Activated naive CD4-positive, alpha-beta T cell treated with anti-CD3 and anti-CD28 coated beads, Interleukin-2, amount 50 U/mL, for 16 hours (primary cell): ENCODE data around the gene BAZ2B.

ENCODE experiments used
- DNase-seq: peaks from one replicate; pipeline ENCODE4 v3.0.0-alpha.2; 2020

BAZ2B gene

DNA sequence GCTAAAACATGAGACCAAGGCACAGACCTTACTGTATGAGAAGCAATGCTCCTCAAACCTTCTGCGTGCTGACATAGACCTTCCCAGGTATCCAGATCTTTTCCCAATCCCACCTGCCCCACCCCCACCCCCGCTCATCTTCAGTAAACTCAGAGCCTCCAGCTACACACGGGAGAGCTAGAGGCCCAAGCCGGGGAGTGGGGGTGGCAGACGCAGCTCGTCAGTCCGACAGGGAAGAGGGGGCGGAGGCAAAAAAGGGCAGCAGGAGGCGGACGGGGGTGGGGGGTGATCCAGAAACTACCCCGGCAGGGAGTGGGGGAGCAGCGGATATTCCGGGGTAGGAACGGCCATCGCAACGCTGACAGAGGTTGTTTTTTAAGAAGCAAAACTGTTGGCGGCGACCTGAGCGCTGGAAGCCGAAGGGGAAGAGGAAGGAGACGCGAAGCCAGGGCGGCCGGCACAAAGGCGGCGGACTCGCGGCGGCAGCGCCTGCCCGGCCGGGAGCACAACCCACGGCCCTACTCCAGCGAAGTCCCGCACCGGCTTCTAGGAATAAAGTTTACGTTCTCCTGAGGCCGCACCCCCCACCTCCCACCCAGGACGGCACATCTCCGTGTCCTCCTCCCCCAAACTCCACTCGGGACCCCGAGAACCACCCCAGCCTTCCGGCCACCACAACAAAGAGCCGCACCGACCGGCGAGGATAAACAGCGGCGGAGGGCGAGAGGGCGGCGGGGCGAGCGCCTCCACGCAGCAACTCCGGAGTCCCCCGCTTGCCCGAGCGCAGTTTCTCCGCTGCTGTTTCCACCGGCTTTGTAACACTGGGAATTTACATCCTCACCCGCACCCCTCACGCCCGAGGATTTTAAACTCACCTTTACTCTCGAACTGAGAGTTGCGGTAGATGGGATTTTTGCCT is 722 bp downstream of the BAZ2B start:
- DNase-seq: peak; percentile 37

DNA sequence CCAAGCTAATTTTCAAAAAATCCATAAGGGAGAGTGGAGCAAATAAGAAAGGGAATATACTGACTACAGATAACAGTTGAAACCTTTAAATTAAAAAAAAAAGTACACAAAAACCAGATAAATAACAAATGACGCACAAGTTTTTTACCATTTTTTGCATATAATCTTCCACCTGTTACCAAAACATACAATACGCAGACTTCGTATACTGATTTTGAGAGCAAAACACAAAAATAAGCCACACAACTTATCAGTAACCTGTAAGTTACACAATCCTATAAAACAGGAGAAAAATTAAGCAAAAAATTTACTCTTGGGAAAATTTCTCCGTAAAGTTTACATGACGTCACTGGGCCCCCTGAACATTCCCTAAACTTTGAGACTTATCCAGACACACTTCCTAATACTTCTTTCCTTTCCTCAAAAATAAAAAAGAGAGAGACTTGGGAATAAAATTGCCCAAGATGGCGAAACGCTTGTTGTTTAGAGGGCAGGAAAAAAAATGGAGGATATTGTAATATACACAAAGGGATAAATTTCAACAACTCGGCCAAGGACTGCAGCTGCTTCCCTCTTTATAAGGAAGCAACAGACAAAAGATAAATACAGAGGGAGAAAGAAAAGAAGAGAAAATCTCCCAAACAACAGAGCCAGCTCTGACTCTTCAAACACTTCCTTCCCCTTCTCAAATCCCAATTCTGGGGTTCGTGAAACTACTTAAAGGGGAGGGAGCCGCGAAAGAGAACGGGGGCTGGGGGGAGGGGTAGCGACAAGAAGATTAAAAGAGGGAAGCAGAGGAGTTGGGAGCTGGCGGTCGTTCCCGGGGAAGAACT is 1.6 kb downstream of the BAZ2B start:
- no peak for DNase-seq

DNA sequence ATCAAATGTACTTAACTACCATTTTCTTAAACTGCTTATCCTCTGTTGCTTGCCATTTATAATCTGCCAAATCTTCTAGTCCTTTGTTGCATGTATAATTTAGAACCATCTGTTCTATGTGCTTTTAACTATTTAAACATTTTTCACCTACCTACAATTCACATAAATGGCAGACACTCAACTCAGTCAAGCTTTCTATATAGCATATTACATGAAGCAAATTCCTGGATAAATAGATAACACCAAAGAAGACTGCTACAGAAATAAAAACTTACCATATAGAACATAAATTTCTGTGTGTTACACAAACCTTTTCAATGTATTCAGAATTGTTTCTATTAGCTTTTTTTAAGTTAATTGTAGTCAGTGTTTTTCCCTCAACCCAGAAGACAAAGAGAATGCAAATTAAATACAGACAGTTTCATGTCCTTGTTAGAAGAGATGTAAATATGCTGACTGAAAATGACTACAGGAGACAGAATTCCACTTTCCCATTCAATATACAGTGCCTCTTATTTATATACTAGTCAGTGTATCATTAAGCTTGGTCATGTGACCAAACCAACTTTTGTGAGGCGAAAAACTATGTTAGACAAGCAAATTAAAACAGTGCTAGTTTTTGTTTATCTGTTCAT is 2.6 kb downstream of the BAZ2B start:
- no peak for DNase-seq

DNA sequence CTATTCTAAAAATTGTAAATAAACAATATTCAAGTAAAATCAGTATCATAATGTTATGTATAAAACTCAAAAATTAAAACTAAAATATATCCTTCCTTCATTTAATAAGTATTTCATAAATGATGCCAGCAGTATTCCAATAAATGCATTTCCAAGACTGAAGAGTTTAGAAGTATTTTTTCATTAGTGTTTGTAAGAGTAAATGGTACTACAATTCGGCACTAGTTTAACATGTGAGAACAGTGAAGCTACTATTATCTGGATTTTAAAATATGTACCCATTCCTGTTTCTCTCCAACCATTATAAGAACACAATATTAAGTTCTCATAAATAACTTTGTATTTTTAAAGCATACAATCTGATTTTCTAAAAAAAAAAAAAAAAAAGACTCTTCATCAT is 3.3 kb downstream of the BAZ2B start:
- DNase-seq: no peak

DNA sequence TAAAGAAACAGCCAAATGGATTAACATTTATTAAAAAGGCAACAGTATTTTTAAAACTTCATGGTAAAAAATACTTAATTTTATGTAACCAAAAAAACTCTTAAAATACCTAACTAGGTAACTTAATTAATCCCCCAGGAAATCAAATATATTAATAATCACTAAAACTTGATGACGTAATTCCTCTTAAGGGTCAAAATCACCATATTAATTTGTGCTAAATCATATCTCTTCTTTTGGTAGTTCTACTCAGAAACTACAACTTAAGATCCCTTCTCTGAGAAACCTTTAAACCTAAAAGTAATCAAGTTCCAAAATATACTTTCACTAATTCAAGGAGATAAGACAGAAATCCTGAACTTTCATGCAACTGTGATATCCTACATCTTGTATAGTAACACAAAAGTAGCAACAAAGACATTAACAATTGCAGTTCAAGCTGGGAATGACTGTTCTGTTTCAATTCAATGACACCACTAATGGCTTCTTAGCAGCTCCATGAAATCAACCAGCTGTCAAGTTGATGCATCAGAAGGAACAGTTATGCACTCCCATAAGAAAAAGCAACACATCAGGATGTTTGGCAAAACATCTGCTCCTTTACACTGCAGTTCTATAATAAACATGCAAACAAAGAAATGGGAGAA is 4.0 kb downstream of the BAZ2B start:
- no peak for DNase-seq

DNA sequence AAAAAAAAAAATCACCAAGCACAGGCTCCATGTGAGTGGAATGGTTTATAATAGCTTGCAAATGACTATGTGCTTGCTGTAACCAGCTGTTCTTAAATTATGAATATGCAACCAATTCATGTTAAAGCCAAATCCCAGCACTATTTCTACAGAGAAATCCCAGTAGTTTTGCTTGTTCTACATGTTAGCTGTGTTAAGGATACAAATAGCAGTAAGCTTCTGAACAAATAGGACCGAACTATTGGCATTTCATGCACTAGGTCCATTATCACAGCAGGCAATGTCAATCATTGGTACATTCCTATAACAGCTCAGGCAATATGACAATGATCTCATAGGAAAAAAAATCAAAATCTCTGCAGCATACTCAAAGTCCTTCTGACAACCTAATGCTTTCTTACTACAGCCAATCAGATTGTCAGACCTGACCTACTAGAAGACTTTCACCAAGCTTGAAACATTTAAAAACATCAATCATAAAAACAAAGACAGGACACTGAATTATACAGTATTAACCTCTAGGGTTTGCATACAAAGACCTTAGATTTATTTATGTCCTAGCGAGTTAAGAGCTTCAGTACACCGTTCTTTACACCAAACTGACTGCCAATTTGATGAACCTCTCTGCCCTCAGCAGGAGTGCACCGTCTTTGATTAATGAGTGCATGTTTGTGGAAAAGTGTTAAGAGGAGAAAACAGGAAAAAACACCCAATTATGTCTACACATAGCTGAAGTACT is 6.4 kb downstream of the BAZ2B start:
- no peak for DNase-seq

DNA sequence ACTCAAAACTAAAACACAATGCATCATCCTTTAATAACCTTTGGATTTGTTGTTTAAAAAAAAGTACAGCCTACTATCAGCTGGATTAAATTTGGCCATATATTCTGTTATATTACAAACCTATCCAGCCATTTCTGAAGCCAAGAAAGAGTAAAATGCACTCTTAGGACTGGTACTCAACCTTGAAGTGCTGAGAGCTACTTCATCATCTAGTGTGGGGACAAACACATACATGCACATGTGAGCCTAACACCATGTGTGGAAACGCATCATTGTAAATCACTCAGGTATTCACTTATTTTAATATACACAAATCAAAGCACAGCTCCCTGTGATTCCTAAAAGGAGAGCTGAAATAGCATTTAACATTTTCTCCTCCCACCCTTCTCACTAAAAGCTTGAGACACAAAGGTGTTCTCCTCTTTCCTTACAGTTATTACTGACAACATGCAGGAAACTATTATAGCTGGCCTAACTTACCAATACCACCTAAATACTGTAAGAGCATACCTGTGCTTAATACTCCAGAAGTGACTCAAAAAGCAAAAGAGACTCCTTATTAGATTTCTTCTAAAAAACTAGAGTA is 7.5 kb downstream of the BAZ2B start:
- DNase-seq: no peak

DNA sequence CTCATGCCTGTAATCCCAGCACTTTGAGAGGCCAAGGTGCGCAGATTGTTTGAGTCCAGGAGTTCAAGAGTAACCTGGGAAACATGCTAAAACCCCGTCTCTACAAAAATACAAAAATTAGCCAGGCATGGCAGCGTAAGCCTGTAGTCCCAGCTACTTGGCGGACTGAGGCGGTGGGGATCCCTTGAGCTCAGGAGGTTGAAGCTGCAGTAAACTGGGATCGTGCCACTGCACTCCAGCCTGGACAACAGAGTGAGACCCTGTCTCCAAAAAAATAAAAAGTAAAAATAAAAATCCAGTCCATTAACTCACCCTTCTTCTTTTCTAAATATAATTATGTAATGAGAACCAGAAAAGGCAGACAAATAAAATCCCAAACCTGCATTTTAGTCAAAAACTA is 8.2 kb downstream of the BAZ2B start:
- no peak for DNase-seq

DNA sequence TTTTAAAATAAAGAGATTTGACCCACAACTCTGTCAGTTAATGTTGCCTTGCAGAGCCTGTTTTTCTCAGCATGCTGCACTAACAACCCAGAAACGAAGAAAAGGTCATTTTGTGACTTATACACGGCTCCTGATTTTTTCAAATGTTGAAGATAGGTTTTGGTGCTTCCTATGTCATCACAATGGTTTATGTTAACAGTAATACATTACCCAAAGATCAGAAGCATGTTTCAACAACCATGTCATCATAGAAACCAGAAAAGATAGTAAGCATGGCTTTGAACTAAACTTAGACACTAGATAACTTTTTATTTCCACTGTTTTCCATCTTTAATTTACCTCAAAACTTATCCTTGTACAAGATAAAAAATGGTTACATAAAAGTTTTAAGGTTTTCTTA is 10.1 kb downstream of the BAZ2B start:
- DNase-seq: no peak

DNA sequence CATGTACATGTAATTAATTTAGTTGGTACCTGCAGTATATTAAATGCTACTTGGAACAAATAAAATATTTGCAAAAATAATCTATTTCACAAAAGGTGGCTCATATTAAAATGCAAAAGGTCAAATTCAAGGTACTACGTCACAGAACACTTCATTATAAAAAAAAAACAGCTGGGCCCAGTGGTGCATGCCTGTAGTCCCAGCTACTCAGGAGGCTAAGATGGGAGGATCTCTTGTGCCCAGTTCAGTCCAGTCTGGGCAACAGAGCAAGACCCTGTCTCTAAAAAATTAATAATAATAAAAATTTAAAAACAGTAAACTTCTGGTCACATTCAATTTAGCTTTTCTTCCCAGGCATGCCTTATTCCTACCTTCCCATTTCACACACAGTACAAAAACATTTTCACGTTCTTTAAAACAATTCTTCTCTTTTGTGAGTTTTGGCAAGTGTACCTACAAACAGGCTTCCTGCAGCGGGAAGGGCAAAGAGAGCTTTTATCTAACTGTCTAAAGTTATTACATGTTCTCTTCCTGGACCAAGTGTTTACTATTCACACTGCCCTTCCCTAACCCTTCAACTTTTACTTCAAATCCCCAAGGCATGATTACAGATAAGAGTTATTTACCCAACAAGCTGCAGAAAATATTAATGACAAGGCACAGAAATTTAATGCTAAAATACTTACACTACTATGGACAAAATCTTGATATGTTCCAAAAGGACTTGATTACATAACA is 10.7 kb downstream of the BAZ2B start:
- DNase-seq: no peak

DNA sequence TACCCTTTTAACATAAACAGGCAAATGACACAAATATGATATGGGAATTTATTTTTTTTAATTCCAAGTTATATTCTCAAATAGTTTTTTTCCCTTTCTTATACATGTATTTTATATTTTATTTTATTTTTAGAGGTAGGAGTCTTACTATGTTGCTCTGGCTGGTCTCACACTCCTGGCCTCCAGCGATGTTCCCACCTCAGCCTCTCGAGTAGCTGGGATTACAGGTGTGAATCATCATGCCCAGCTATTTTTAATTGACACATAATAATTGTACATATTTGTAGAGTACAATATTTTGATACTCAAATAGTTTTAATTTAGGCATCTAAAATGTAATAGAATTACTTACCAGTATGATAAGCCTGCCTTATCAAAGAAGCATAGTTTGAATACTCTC is 12.2 kb downstream of the BAZ2B start:
- DNase-seq: no peak

DNA sequence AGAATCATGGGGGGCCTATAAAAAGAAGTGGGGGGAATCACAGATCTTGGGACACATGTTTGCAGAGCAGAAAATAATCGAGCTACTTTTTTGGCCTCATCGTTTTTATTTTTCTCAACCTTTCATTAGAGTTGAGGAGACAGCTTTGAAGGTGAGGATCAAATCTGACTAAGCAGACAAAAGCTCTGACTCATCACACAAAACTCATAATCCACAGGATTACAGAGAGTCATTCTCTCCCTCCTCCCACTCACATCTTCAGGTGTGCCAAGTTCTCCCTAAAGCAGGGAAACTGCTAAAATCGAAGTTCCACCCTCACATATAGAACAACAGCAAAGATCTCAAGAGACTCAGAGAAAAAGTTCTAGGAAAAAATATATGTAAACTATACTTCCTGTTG is 15.6 kb downstream of the BAZ2B start:
- DNase-seq: no peak

DNA sequence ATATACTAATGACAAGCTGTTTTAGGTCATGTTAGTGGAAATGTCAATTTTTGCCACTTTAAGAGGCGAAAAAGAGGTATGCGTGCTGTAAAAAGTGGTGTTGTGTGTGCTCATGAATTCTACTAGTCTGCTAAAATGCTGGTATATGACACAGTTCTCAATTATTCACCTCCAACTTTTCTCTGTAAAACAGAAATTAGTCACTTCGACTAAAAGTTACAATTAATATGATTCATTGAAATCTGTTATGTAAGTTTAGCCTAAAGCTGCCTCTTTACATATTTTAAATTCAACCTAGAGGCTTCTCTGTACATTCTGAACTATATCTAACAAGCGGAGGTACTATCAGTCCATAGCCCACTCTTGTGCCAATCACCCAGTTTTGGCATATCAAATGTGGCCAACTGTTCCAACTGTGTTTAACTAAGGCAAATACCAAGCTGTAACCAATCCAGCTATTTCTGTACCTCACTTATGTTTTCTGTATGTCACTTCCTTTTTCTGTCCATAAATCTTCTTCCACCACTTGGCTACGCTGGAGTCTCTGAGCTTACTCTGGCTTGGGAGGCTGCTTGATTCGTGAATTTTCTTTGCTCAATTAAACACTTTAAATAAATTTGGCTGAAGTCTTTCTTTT is 20.8 kb downstream of the BAZ2B start:
- DNase-seq: no peak

DNA sequence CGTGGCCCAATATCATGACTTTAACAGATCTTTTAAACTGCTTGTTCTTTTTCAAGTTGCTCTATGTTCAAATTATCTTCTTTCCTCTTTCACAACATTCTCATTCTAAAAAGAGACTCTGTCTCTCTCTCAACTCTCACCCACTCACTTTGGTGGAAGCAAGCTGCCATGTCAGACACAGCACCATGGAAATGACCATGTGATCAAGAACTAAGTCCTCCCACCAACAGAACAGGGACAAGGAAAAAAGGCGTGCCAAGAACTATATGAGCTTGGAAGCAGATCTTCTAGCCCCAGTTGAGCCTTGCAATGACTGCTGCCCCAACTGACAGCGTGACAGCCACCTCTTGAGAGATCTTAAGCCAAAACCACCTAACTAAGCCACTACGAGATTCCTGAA is 23.9 kb downstream of the BAZ2B start:
- DNase-seq: no peak

DNA sequence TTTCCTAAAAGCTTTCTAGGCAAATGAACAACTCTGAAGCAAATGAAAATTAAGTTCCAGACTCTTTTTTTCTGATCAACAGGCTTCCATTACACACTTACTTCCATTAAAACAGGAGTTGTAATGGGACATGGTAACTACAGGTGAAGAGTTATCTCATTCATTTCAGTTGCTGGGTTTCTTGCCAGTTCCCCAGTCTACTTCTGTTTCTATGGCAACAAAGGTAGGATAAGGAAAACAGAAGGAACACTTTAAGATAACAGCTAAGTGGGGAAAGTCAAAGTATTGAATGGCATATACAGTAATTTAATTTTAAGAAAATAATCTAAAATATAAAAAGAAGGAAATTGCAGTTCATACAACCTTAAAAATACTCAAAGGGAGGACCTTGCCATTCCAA is 25.1 kb downstream of the BAZ2B start:
- no peak for DNase-seq

DNA sequence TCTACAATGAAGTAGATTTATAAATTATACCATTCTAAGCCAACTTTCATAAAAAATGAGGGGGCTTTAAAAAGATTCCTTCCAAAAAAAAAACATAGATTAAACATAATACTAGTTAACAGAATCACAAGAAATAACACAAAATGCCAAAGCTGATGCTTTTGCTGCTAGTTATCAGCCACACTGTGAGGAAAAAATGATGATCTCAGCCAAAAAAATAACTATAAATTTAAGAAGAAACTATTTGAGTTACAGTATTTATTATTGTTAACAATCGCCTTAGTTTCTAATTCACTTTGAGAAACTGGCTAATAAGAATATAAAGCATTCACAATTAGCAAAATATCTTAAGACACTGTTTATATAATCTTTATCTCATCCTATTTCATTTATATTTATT is 27.1 kb downstream of the BAZ2B start:
- no peak for DNase-seq

DNA sequence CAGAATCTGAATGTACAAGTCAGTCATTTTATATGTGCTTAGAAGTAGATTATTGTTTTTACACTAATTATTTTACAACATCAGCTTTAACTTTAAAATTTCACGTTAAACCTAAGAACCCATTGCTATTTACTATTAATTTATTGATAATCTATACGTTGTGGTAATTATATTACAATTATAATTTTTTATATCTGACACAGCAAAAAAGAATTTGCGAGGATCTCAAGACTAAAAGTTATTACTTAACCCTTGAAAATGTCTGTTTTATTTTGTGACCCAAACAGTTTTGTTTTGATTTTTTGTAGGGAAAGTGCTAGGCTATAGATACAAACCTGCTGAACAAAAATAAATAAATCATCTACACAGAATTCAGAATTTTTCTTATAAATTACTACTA is 30.3 kb downstream of the BAZ2B start:
- no peak for DNase-seq

DNA sequence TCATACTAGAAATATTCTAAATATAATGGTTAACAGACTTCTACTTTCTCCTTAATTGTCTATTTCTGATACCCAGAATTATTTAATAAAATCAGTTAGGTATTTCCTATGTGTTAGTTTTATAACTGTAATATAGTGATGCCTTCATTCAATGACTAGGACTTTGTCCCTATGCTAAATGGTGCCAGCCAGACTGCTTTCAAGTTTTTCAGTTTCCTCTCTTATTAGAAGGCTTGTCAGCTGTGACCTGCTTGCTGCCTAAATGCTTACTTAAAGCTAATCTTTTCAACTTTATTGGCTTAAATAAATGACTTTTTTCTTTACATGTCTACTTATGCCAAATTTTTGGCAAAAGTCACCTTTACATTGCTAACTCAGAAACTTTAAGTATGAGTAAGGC is 30.7 kb downstream of the BAZ2B start:
- no peak for DNase-seq

DNA sequence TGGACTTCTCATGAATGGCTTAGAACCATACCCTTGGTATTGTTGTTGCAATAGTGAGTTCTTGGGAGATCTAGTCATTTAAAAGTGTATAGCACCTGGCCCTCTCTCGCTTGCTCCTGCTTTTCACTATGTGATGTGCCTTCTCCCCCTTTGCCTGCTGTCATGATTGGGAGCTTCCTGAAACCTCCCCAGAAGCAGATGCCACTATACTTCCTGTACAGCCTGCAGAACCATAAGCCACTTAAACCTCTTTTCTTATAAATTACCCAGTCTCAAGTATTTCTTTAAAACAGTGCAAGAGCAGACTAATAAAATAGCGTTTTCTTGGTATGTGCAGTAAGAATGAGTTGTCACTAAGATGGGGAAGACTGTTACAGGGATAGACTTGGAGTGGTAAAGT is 31.6 kb downstream of the BAZ2B start:
- no peak for DNase-seq

DNA sequence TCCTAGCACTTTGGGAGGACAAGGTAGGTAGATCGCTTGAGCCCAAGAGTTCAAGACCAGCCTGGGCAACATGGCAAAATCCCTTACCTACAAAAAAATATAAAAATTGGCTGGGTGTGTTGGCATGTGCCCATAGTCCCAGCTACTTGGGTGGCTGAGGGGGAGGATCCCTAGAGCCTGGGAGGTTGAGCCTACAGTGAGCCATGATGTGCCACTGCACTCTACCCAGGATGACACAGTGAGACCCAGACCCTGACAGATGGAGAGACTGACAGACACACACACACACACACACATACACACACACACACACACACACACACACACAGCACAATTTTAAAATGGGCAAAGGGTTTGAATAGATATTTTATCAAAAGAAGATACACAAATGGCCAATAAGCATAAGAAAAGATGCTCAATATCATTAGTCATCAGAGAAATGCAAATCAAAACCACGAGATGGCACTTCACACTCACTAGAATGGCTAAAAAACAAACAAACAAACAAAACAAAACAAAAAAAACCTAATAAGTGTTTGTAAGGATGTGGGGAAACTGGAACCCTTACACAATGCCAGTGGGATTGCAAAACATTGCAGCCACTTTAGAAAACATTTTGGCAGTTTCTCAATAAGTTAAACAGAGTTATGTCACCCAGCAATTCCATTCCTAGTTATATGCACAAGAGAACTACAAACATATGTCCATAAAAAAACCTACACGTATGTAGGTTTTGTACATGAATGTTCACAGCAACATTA is 42.3 kb downstream of the BAZ2B start:
- DNase-seq: no peak
